CD4-positive, alpha-beta T cell treated with Interleukin-15 for 4 hours (primary cell): Measurements from ENCODE around the gene OR2V1.
"Not testable (repeated sequence)": the region's sequence is repeated elsewhere in the genome, so short reads cannot be mapped to it uniquely, and the experiment has no call there.

Experiments
- DNase-seq: peaks from one replicate; pipeline ENCODE4 v3.0.0-alpha.2; 2020; ENCODE audit warnings: low spot score

Gene OR2V1

GRCh38 chr5:181160152-181160754 is 29.3 kb upstream of the OR2V1 start:
- DNase-seq, result peak; percentile 67

- DNase-seq, result peak; percentile 91
These were observed 28.6 kb upstream of the OR2V1 start for GRCh38 chr5:181159286-181160151.

- no peak for DNase-seq
These were observed 27.9 kb upstream of the OR2V1 start for GRCh38 chr5:181158869-181159268.

GRCh38 chr5:181156758-181157157 is 25.8 kb upstream of the OR2V1 start:
- no peak for DNase-seq

GRCh38 chr5:181153814-181154213 is 22.8 kb upstream of the OR2V1 start:
- DNase-seq, result no peak

- no peak for DNase-seq
These were observed 21.4 kb upstream of the OR2V1 start for GRCh38 chr5:181152406-181152805.

- no peak for DNase-seq
These were observed 20.2 kb upstream of the OR2V1 start for GRCh38 chr5:181151146-181151545.

- DNase-seq, result no peak
These were observed 19.1 kb upstream of the OR2V1 start for GRCh38 chr5:181149806-181150733.

GRCh38 chr5:181149355-181149754 is 18.4 kb upstream of the OR2V1 start:
- no peak for DNase-seq

- not testable (repeated sequence) for DNase-seq
These were observed 16.1 kb upstream of the OR2V1 start, which contains the start of gene OR2V2 for GRCh38 chr5:181146927-181147636. Gene OR2V2 (plus strand): TSS chr5:181147586. CDS start chr5:181154943, 7,357 bp downstream.

- no peak for DNase-seq
These were observed 14.2 kb upstream of the OR2V1 start for GRCh38 chr5:181145133-181145532.

GRCh38 chr5:181142054-181142453 is 11.1 kb upstream of the OR2V1 start:
- DNase-seq, result no peak

GRCh38 chr5:181140766-181141165 is 9.8 kb upstream of the OR2V1 start:
- no peak for DNase-seq

- DNase-seq, result no peak
These were observed 7.3 kb upstream of the OR2V1 start for GRCh38 chr5:181138258-181138657.

- no peak for DNase-seq
These were observed 5.5 kb upstream of the OR2V1 start for GRCh38 chr5:181136361-181136955.

- DNase-seq, result no peak
These were observed 3.3 kb upstream of the OR2V1 start for GRCh38 chr5:181134259-181134658.

GRCh38 chr5:181133610-181134231 is 2.8 kb upstream of the OR2V1 start:
- no peak for DNase-seq

GRCh38 chr5:181133083-181133482 is 2.1 kb upstream of the OR2V1 start:
- no peak for DNase-seq

- DNase-seq, result no peak
These were observed 545 bp upstream of the OR2V1 start for GRCh38 chr5:181131514-181131913.

GRCh38 chr5:181130081-181130480 is 888 bp downstream of the OR2V1 start:
- DNase-seq, result not testable (repeated sequence)

- no peak for DNase-seq
These were observed 1.4 kb downstream of the OR2V1 start for GRCh38 chr5:181129601-181130000.
